ENCODE data around the gene PEX26.
"Not testable (repeated sequence)": the region's sequence is repeated elsewhere in the genome, so short reads cannot be mapped to it uniquely, and the experiment has no call there.

Gene PEX26

GRCh38 chr22:18056807-18057474, 20.8 kb upstream of the PEX26 start:
- DNase-seq (ENCODE audit: low read depth in 2 of 2, low spot score in 1 of 2): no peak

- DNase-seq (ENCODE audit: low read depth in 2 of 2, low spot score in 1 of 2): no peak
Observed at GRCh38 chr22:18057568-18058209, 20.1 kb upstream of the PEX26 start.

- DNase-seq (ENCODE audit: low read depth in 2 of 2, low spot score in 1 of 2): no peak
Observed at GRCh38 chr22:18058371-18059093, 19.3 kb upstream of the PEX26 start.

- no peak for DNase-seq (ENCODE audit: low read depth in 2 of 2, low spot score in 1 of 2)
Observed at GRCh38 chr22:18059094-18059417, 18.7 kb upstream of the PEX26 start.

GRCh38 chr22:18059473-18059872, 18.3 kb upstream of the PEX26 start:
- DNase-seq (ENCODE audit: low read depth in 2 of 2, low spot score in 1 of 2): no peak

- no peak for DNase-seq (ENCODE audit: low read depth in 2 of 2, low spot score in 1 of 2)
Observed at GRCh38 chr22:18059991-18060390, 17.8 kb upstream of the PEX26 start.

- no peak for DNase-seq (ENCODE audit: low read depth in 2 of 2, low spot score in 1 of 2)
Observed at GRCh38 chr22:18060646-18061620, 16.9 kb upstream of the PEX26 start.

- DNase-seq (ENCODE audit: low read depth in 2 of 2, low spot score in 1 of 2): no peak
Observed at GRCh38 chr22:18062421-18062820, 15.4 kb upstream of the PEX26 start.

- no peak for DNase-seq (ENCODE audit: low read depth in 2 of 2, low spot score in 1 of 2)
Observed at GRCh38 chr22:18063306-18063705, 14.5 kb upstream of the PEX26 start.

GRCh38 chr22:18063715-18064114, 14.1 kb upstream of the PEX26 start:
- DNase-seq (ENCODE audit: low read depth in 2 of 2, low spot score in 1 of 2): not testable (repeated sequence)

- no peak for DNase-seq (ENCODE audit: low read depth in 2 of 2, low spot score in 1 of 2)
Observed at GRCh38 chr22:18064636-18065035, 13.2 kb upstream of the PEX26 start.

GRCh38 chr22:18065256-18065655, 12.5 kb upstream of the PEX26 start:
- DNase-seq (ENCODE audit: low read depth in 2 of 2, low spot score in 1 of 2): no peak

- no peak for DNase-seq (ENCODE audit: low read depth in 2 of 2, low spot score in 1 of 2)
Observed at GRCh38 chr22:18066181-18066859, 11.5 kb upstream of the PEX26 start.

GRCh38 chr22:18067121-18067520, 10.7 kb upstream of the PEX26 start:
- no peak for DNase-seq (ENCODE audit: low read depth in 2 of 2, low spot score in 1 of 2)

GRCh38 chr22:18067548-18068341, 10.0 kb upstream of the PEX26 start:
- DNase-seq (ENCODE audit: low read depth in 2 of 2, low spot score in 1 of 2): no peak

GRCh38 chr22:18068381-18068988, 9.3 kb upstream of the PEX26 start:
- DNase-seq (ENCODE audit: low read depth in 2 of 2, low spot score in 1 of 2): no peak

GRCh38 chr22:18069041-18069440, 8.7 kb upstream of the PEX26 start:
- no peak for DNase-seq (ENCODE audit: low read depth in 2 of 2, low spot score in 1 of 2)

GRCh38 chr22:18070041-18070440, 7.7 kb upstream of the PEX26 start:
- no peak for DNase-seq (ENCODE audit: low read depth in 2 of 2, low spot score in 1 of 2)

GRCh38 chr22:18070556-18071306, 7.1 kb upstream of the PEX26 start:
- no peak for DNase-seq (ENCODE audit: low read depth in 2 of 2, low spot score in 1 of 2)

Measured in stimulated activated CD8-positive, alpha-beta memory T cell treated with anti-CD3 and anti-CD28 coated beads, Interleukin-4, amount 100 ng/mL, for 4 hours (primary cell).